ENCODE measurements around the gene MBNL2. TPM values are rescaled to one million over a fixed set of nuclear protein-coding genes. Genes with fewer than 3 reads are reported as not detected.

The MBNL2 gene
- total and polyA plus RNA-seq, 10 of the 15 experiments (the other 5 are each of a cell fraction or from before 2014, with no cell fraction given), result 1.6 to 9.7 (median 6.7) TPM

GRCh38 chr13:97266772-97267417 is 44.8 kb downstream of the MBNL2 start (continued):
- no peak for TF ChIP-seq ETV6 (conservative IDR thresholded peaks at IDR 0.05 in 1 of 2, IDR thresholded peaks at IDR 0.05 in 1 of 2; ENCODE audit: borderline replicate concordance in 1 of 2, low read depth in 1 of 2)

GRCh38 chr13:97267418-97268059 is 45.4 kb downstream of the MBNL2 start:
- H3K27ac ChIP-seq (ENCODE audit: control insufficient read depth, insufficient read depth), result no peak overlapping the region
- CTCF ChIA-PET, result no interaction called here
- TF ChIP-seq IRF5 (IDR thresholded peaks at IDR 0.05; ENCODE audit: borderline replicate concordance) (no peak), TCF3 (IDR thresholded peaks at IDR 0.05; ENCODE audit: borderline replicate concordance, insufficient read depth, low read depth, low read length) (no peak), RUNX3 (IDR thresholded peaks at IDR 0.05; ENCODE audit: low read length) (no peak), MYC (IDR thresholded peaks at IDR 0.05; ENCODE audit: insufficient read depth, insufficient read length, insufficient replicate concordance, low read length, severe bottlenecking) (no peak), REST (IDR thresholded peaks at IDR 0.05; ENCODE audit: low read depth, low read length) (no peak), ZNF687 (IDR thresholded peaks at IDR 0.05) (no peak), EZH2 (IDR thresholded peaks at IDR 0.05; ENCODE audit: borderline replicate concordance, control insufficient read depth, low read depth, low read length) (no peak), CREB1 (IDR thresholded peaks at IDR 0.05; ENCODE audit: low read depth) (no peak)

More at GRCh38 chr13:97267418-97268059, 45.4 kb downstream of the MBNL2 start:
- no peaks in the 10 kb centered on the region for H3K36me3 ChIP-seq (ENCODE audit: control insufficient read depth in 2 of 2, insufficient read depth in 2 of 2, low read length in 1 of 2)
- ChIA-PET POLR2A (no interaction called here), SMC1A (ENCODE audit: uncharacterized antibody, unreplicated experiment) (interaction anchor here (0.6 kb wide), 1 partner anchor 40 kb away, joined by 3 read pairs; no protein-coding TSS in a partner anchor), RAD21 (ENCODE audit: unreplicated experiment) (no interaction called here)
- no peak overlapping the region for H3K9ac ChIP-seq (ENCODE audit: control insufficient read depth, insufficient read depth, low read length)
- DNase-seq (ENCODE audit: low read depth, low spot score) (no peak), ATAC-seq (no peak), FAIRE-seq (no peak)
- H3K4me1 ChIP-seq (ENCODE audit: control insufficient read depth, insufficient read depth, low read length), result no peaks in the 10 kb centered on the region
- no peaks in the 10 kb centered on the region for H3K27me3 ChIP-seq (replicated peaks in 1 of 2; ENCODE audit: control insufficient read depth in 2 of 2, insufficient read depth in 2 of 2, low read length in 1 of 2)
- WGBS (ENCODE audit: insufficient coverage, insufficient replicate concordance, low lambda C conversion rate, missing lambda C conversion rate), result 95% methylated on average over 11 of the region's 11 CpGs
- no peak overlapping the region for H2AFZ ChIP-seq (ENCODE audit: control insufficient read depth, low read depth, low read length)
- in situ Hi-C loops (cut with MboI) (no loop called here), intact Hi-C loops (cut with micrococcal nuclease; ENCODE audit: unreplicated experiment) (no loop called here)
- no peaks in the 10 kb centered on the region for H3K79me2 ChIP-seq (ENCODE audit: control insufficient read depth, insufficient read depth, low read length)
- H4K20me1 ChIP-seq (ENCODE audit: control insufficient read depth, insufficient read depth), result no peaks in the 10 kb centered on the region
- no peaks in the 10 kb centered on the region for H3K9me3 ChIP-seq (replicated peaks; ENCODE audit: control insufficient read depth, insufficient read depth, low read length)
- no peak overlapping the region for H3K4me3 ChIP-seq
- H3K4me2 ChIP-seq (ENCODE audit: control insufficient read depth, insufficient read depth), result no peak overlapping the region
- no TSS peak for BruUV-seq (replicated peaks)

Measured in GM12878 (cell line).